Glutamatergic neuron (in vitro differentiated cells): ENCODE data around the gene TSHZ3. TPM values are rescaled to one million over a fixed set of nuclear protein-coding genes. Genes with fewer than 3 reads are reported as not detected.

Source experiments
- DNase-seq: peaks from one replicate; pipeline ENCODE4 v3.0.0; 2022
- H3K27ac Mint-ChIP-seq: one replicate; pipeline ENCODE4 v1.8.0; 2020; ENCODE audit warnings: mild to moderate bottlenecking, mixed read lengths, inconsistent platforms; ENCODE audit not compliant: unreplicated experiment
- H3K27me3 Mint-ChIP-seq: one replicate; pipeline ENCODE4 v1.8.0; 2020; ENCODE audit warnings: mild to moderate bottlenecking, moderate library complexity, mixed read lengths, inconsistent platforms; ENCODE audit not compliant: unreplicated experiment
- H3K36me3 Mint-ChIP-seq: one replicate; pipeline ENCODE4 v1.8.0; 2020; ENCODE audit warnings: mild to moderate bottlenecking, mixed read lengths, inconsistent platforms; ENCODE audit not compliant: unreplicated experiment
- H3K4me1 Mint-ChIP-seq: one replicate; pipeline ENCODE4 v1.8.0; 2020; ENCODE audit warnings: mild to moderate bottlenecking, low read depth, mixed read lengths, inconsistent platforms; ENCODE audit not compliant: unreplicated experiment
- H3K4me3 Mint-ChIP-seq: one replicate; pipeline ENCODE4 v1.8.0; 2020; ENCODE audit warnings: mild to moderate bottlenecking, mixed read lengths, inconsistent platforms; ENCODE audit not compliant: unreplicated experiment
- H3K9me3 Mint-ChIP-seq: one replicate; pipeline ENCODE4 v1.8.0; 2020; ENCODE audit warnings: mild to moderate bottlenecking, moderate library complexity, mixed read lengths, inconsistent platforms; ENCODE audit not compliant: unreplicated experiment
- total RNA-seq: library from RNA; stranded (reverse); fragmentation: NEBNext Ultra II Directional; extraction: Animal tissue kit (Norgen Biotek cat#: 25700); gene quantifications from one replicate; pipeline ENCODE4 v1.2.1, GENCODE V29; 2021; ENCODE audit not compliant: unreplicated experiment
- TF ChIP-seq, protein P1 (sequence below): fragments of 200-600 bp; sonication (generic); IDR thresholded peaks from one replicate; pipeline ENCODE4 v1.5.0; 2021; ENCODE audit not compliant: partially characterized antibody, unreplicated experiment

TSHZ3 gene
- total RNA-seq, 1 donor from 2014 or later, result 7.4 TPM

GRCh38 chr19:31383553-31383952, 34.3 kb upstream of the TSHZ3 start:
- H3K36me3 Mint-ChIP-seq, result no peaks in the 10 kb centered on the region
- H3K27ac Mint-ChIP-seq, result no peak overlapping the region
- DNase-seq, result no peak
- H3K4me3 Mint-ChIP-seq, result no peak overlapping the region
- TF ChIP-seq, protein P1, sequence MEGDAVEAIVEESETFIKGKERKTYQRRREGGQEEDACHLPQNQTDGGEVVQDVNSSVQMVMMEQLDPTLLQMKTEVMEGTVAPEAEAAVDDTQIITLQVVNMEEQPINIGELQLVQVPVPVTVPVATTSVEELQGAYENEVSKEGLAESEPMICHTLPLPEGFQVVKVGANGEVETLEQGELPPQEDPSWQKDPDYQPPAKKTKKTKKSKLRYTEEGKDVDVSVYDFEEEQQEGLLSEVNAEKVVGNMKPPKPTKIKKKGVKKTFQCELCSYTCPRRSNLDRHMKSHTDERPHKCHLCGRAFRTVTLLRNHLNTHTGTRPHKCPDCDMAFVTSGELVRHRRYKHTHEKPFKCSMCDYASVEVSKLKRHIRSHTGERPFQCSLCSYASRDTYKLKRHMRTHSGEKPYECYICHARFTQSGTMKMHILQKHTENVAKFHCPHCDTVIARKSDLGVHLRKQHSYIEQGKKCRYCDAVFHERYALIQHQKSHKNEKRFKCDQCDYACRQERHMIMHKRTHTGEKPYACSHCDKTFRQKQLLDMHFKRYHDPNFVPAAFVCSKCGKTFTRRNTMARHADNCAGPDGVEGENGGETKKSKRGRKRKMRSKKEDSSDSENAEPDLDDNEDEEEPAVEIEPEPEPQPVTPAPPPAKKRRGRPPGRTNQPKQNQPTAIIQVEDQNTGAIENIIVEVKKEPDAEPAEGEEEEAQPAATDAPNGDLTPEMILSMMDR, result no peak
- H3K9me3 Mint-ChIP-seq, result peaks cover 3% of the 10 kb centered on the region
- H3K27me3 Mint-ChIP-seq, result peaks cover 4% of the 10 kb centered on the region
- peaks cover 7% of the 10 kb centered on the region for H3K4me1 Mint-ChIP-seq

GRCh38 chr19:31380854-31381253, 31.6 kb upstream of the TSHZ3 start:
- Mint-ChIP-seq H3K4me1 (peaks cover 4% of the 10 kb centered on the region), H3K27ac (no peak overlapping the region), H3K27me3 (peaks cover 5% of the 10 kb centered on the region), H3K9me3 (peaks cover 3% of the 10 kb centered on the region), H3K4me3 (no peak overlapping the region), H3K36me3 (no peaks in the 10 kb centered on the region)
- TF ChIP-seq, protein P1, result no peak
- DNase-seq, result no peak

DNA sequence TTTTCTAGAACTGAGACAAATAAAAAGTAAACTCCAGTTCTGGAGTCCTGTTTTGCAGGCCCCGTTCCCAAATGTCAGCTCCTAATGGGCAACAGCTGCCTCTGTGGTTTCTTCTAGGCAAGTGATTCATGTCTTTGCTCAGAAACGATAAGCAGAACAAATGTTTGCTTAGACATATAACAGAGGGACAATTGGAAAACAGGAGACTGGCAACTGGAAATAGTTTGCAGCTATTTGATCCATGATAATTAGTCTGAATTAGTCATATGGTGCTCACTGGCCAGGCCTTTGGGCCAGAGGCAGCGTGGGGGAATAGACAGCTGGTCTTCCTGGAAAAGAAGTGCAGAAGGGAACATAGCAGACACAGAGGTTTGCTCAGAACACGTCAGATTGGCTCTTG, 29.2 kb upstream of the TSHZ3 start:
- Mint-ChIP-seq H3K27ac (no peak overlapping the region), H3K27me3 (peaks cover 5% of the 10 kb centered on the region), H3K9me3 (peaks cover 3% of the 10 kb centered on the region), H3K4me1 (peaks cover 4% of the 10 kb centered on the region), H3K4me3 (no peak overlapping the region), H3K36me3 (no peaks in the 10 kb centered on the region)
- DNase-seq, result no peak
- TF ChIP-seq, protein P1, result no peak

- H3K27me3 Mint-ChIP-seq, result peaks cover 5% of the 10 kb centered on the region
- no peak overlapping the region for H3K4me3 Mint-ChIP-seq
- TF ChIP-seq, protein P1, result no peak
- H3K27ac Mint-ChIP-seq, result no peak overlapping the region
- H3K36me3 Mint-ChIP-seq, result no peaks in the 10 kb centered on the region
- peaks cover 4% of the 10 kb centered on the region for H3K4me1 Mint-ChIP-seq
- H3K9me3 Mint-ChIP-seq, result peaks cover 3% of the 10 kb centered on the region
- no peak for DNase-seq
These were observed 28.5 kb upstream of the TSHZ3 start for GRCh38 chr19:31377736-31378135.

- Mint-ChIP-seq H3K4me3 (no peak overlapping the region), H3K9me3 (no peaks in the 10 kb centered on the region), H3K4me1 (peaks cover 3% of the 10 kb centered on the region), H3K27ac (no peak overlapping the region), H3K36me3 (no peaks in the 10 kb centered on the region), H3K27me3 (peaks cover 1% of the 10 kb centered on the region)
- no peak for DNase-seq
- TF ChIP-seq, protein P1, result no peak
These were observed 23.1 kb upstream of the TSHZ3 start for GRCh38 chr19:31372246-31372781.
